ENCODE results near the gene OR2T12.
"Not testable (repeated sequence)": the region's sequence is repeated elsewhere in the genome, so short reads cannot be mapped to it uniquely, and the experiment has no call there.

The OR2T12 gene, protein sequence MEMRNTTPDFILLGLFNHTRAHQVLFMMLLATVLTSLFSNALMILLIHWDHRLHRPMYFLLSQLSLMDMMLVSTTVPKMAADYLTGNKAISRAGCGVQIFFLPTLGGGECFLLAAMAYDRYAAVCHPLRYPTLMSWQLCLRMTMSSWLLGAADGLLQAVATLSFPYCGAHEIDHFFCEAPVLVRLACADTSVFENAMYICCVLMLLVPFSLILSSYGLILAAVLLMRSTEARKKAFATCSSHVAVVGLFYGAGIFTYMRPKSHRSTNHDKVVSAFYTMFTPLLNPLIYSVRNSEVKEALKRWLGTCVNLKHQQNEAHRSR

GRCh38 chr1:248303324-248303723 lies at the start of gene OR2T12:
Gene OR2T12 (minus strand): TSS chr1:248303424. CDS start chr1:248295578, 7,846 bp downstream.
- no peak for DNase-seq

- DNase-seq: no peak
Observed at GRCh38 chr1:248348475-248348874, 45.3 kb upstream of the OR2T12 start, which contains the start of gene OR14C36. Gene OR14C36 (plus strand): TSS chr1:248348775. CDS start chr1:248348775, 0 bp downstream.

DNA sequence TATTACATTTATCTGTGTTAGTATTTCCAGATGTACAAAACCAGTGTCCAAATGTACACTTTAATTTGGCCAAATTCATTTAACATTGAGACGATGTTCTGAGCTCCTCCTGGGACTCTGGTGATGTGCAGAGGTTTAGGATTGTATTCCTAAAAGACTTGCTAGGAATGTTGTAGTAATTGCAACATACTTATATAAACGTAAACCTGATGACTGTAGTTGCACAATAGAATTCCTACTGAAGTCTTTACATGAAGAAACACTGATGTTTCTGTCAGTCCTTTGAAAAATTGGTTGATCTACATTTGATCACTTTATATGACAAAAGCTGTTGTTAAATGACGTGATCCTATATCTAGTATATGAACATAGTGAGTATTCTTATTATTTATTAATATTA lies 40.2 kb upstream of the OR2T12 start:
- no peak for DNase-seq

DNA sequence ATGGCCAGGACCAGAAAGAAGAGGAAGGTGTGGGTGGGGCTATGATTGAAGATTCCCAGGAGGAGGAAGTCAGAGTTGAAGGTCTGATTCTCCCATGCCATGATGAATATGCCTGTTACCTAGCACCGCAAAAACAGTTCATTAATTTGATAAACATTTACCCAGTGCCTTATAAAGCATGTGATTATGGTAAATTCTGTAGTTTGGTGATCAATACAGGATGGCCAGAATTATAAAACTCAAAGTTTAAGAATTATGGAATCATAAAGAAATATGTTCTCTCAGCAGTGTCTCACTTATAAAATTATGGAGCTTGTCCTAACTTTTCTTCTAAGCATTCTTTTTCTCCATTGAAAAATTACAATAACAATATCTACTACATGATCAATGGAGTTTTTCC lies 21.2 kb upstream of the OR2T12 start, which contains the start of gene OR2M7:
OR2M7 (minus strand) TSS at position 101 of the 400 bp plus-strand sequence; CDS start at position 101, 0 bp downstream.
- DNase-seq: no peak

DNA sequence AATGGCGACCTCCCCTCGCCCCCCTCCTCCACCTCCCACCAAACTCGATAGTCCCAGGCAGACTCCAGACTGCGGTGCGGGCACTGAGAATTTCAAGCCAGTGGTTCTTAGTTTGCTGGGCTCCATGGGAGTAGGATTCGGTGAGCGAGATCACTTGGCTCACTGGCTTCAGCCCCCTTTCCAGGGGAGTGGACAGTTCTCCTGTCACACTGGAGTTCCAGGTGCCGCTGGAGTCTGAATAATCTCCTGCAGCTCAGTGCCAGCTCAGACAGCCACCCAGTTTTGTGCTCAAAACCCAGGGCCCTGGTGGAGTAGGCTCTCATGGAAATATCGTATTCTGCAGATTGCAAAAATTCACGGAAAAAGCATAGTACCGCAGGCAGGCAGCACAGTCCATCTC lies 13.6 kb upstream of the OR2T12 start:
- DNase-seq: no peak

- not testable (repeated sequence) for DNase-seq
Observed at GRCh38 chr1:248306740-248307139, 3.5 kb upstream of the OR2T12 start.

- DNase-seq: no peak
Observed at GRCh38 chr1:248306103-248306502, 2.9 kb upstream of the OR2T12 start.

- DNase-seq: not testable (repeated sequence)
Observed at GRCh38 chr1:248305672-248306071, 2.4 kb upstream of the OR2T12 start.

GRCh38 chr1:248288391-248288790 lies 14.8 kb downstream of the OR2T12 start:
- DNase-seq: no peak

GRCh38 chr1:248277876-248278275 lies 25.3 kb downstream of the OR2T12 start, which contains the start of gene OR2T33:
Gene OR2T33 (minus strand): TSS chr1:248277976. CDS start chr1:248273814, 4,162 bp downstream.
- DNase-seq: no peak

GRCh38 chr1:248273225-248273624 lies 30.0 kb downstream of the OR2T12 start:
- not testable (repeated sequence) for DNase-seq

GRCh38 chr1:248268178-248268577 lies 35.0 kb downstream of the OR2T12 start:
- DNase-seq: no peak

DNA sequence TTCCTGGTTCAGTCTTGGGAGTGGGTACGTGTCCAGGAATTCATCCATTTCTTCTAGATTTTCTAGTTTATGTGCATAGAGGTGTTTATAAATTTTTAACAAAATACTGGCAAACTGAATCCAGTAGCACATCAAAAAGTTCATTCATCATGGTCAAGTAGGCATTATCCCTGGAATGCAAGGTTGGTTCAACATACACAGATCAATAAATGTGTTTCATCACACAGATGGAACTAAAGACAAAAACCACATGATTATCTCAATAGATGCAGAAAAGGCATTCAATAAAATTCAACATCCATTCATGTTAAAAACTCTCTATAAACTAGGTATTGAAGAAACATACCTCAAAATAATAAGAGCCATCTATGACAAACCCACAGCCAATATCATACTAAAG lies 43.9 kb downstream of the OR2T12 start:
- DNase-seq: not testable (repeated sequence)

GRCh38 chr1:248243204-248243603 lies 60.0 kb downstream of the OR2T12 start:
- peak; percentile 26 for DNase-seq

Measured in stimulated activated CD8-positive, alpha-beta memory T cell treated with anti-CD3 and anti-CD28 coated beads, Interleukin-4, amount 100 ng/mL, for 48 hours (primary cell).